Mesothelial cell of epicardium (in vitro differentiated cells): ENCODE data around the gene MTF1. TPM values are rescaled to one million over a fixed set of nuclear protein-coding genes. Genes with fewer than 3 reads are reported as not detected.

ENCODE experiments used
- DNase-seq, 2 experiments: peaks; one replicate each; pipeline ENCODE4 v3.0.0; 2021; ENCODE audit warnings: low spot score in 2 of 2; ENCODE audit not compliant: unreplicated experiment in 2 of 2
- H3K27ac Mint-ChIP-seq: 2 replicates; pipeline ENCODE4 v1.8.0; 2021; ENCODE audit warnings: mixed read lengths
- H3K27me3 Mint-ChIP-seq: 2 replicates; pipeline ENCODE4 v1.8.0; 2021; ENCODE audit warnings: low read depth, mixed read lengths
- H3K36me3 Mint-ChIP-seq: 2 replicates; pipeline ENCODE4 v1.8.0; 2021; ENCODE audit warnings: mixed read lengths
- H3K4me1 Mint-ChIP-seq: 2 replicates; pipeline ENCODE4 v1.8.0; 2021; ENCODE audit warnings: mixed read lengths
- H3K4me3 Mint-ChIP-seq: 2 replicates; pipeline ENCODE4 v1.8.0; 2021; ENCODE audit warnings: mild to moderate bottlenecking, moderate library complexity, mixed read lengths
- H3K9me3 Mint-ChIP-seq: 2 replicates; pipeline ENCODE4 v1.8.0; 2021; ENCODE audit warnings: mixed read lengths
- total RNA-seq: library from RNA; stranded (reverse); gene quantifications from 3 replicates; pipeline ENCODE4 v1.2.1, GENCODE V29; 2021
- TF ChIP-seq, protein P1 (sequence below): fragments of 200-600 bp; sonication (generic); IDR thresholded peaks from one replicate; pipeline ENCODE4 v1.5.0; 2021; ENCODE audit warnings: antibody characterized with exemption; ENCODE audit not compliant: unreplicated experiment

Gene MTF1
- total RNA-seq, 1 donor from 2014 or later = 14.3 TPM

DNA sequence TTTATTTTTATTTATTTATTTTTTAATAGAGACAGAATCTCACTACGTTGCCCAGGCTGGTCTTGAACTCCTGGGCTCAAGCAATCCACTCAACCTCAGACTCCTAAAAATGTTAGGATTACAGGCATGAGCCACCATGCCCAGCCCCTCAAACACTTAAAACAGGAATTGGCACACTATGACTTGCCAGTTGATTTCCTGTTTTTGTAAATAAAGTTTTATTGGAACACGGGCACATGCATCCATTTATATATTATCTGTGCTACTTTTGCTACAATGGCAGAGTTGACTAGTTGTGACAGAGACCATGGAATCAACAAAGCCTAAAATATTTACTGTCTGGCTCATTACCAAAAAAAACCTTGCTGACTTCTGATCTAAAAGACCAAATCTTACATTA, 35.4 kb downstream of the MTF1 start:
- H3K27me3 Mint-ChIP-seq = no peaks in the 10 kb centered on the region

DNA sequence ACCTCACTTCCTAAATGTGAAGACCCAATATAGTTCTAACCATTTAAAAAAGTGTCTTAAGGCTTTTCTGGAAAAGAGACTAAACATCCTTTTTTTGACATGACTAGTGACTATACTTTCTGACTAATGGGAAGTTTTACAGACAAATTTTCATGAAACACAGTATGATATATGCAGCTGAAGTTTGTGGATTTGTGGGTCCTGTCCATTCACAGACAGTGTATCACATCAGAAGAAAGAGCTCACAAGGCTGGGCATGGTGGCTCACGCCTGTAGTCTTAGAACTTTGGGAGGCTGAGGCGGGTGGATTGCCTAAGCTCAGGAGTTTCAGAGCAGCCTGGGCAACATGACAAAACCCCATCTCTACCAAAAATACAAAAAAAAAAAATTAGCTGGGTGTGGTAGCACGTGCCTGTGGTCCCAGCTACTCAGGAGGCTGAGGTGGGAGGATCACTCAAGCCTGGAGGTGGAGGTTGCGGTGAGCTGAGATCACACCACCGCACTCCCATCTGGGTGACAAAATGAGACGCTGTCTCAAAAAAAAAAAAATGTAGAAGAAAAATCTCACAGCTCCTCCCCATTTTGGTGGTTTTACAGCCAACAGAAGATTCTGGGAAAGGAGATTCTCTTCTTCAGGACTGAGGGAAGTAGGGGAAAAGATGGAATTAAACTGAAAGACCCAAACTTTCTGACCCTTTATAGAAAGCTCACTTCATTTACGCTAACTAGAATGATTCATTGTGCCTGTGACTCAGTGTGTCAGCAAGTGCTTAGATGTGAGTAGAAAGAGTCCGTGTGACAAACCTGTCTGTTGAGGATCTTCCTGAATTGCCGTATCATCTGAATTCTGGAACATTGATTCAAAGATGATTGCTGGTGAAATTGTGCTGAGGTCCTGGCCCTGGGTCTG, 36.2 kb downstream of the MTF1 start:
- H3K9me3 Mint-ChIP-seq = no peaks in the 10 kb centered on the region
- no peak overlapping the region for H3K27ac Mint-ChIP-seq
- H3K36me3 Mint-ChIP-seq = peaks cover 26% of the 10 kb centered on the region
- TF ChIP-seq, protein P1, sequence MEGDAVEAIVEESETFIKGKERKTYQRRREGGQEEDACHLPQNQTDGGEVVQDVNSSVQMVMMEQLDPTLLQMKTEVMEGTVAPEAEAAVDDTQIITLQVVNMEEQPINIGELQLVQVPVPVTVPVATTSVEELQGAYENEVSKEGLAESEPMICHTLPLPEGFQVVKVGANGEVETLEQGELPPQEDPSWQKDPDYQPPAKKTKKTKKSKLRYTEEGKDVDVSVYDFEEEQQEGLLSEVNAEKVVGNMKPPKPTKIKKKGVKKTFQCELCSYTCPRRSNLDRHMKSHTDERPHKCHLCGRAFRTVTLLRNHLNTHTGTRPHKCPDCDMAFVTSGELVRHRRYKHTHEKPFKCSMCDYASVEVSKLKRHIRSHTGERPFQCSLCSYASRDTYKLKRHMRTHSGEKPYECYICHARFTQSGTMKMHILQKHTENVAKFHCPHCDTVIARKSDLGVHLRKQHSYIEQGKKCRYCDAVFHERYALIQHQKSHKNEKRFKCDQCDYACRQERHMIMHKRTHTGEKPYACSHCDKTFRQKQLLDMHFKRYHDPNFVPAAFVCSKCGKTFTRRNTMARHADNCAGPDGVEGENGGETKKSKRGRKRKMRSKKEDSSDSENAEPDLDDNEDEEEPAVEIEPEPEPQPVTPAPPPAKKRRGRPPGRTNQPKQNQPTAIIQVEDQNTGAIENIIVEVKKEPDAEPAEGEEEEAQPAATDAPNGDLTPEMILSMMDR = no peak
- no peak for DNase-seq
- H3K4me1 Mint-ChIP-seq = no peaks in the 10 kb centered on the region
- H3K4me3 Mint-ChIP-seq = no peak overlapping the region
- H3K27me3 Mint-ChIP-seq = no peaks in the 10 kb centered on the region

More for the DNA sequence above, 35.4 kb downstream of the MTF1 start:
- no peaks in the 10 kb centered on the region for H3K4me1 Mint-ChIP-seq
- no peak overlapping the region for H3K27ac Mint-ChIP-seq
- TF ChIP-seq, protein P1 = no peak
- H3K36me3 Mint-ChIP-seq = peaks cover 26% of the 10 kb centered on the region
- no peaks in the 10 kb centered on the region for H3K9me3 Mint-ChIP-seq
- no peak for DNase-seq
- no peak overlapping the region for H3K4me3 Mint-ChIP-seq

DNA sequence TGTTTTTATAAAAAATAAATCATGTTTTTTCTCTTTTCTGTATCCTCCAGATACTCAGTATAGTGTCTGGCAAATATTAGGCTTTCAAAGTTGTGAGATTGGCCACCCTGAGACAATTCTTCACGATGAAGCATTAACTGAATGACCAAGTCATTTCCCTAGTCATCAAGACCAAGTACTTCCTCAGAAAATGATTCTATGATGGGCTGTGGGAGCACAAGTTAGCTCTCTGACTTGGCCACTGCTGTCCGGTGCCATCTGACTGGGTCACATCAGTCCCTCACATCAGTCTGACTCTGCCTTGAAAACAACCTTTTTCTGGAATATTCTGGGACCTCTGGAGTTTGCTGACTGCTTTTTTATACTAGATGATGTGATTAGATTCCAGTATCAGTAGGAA, 37.9 kb downstream of the MTF1 start:
- Mint-ChIP-seq H3K4me3 (no peak overlapping the region), H3K27ac (no peak overlapping the region), H3K9me3 (no peaks in the 10 kb centered on the region), H3K27me3 (no peaks in the 10 kb centered on the region), H3K4me1 (no peaks in the 10 kb centered on the region), H3K36me3 (peaks cover 19% of the 10 kb centered on the region)
- TF ChIP-seq, protein P1 = no peak
- no peak for DNase-seq

DNA sequence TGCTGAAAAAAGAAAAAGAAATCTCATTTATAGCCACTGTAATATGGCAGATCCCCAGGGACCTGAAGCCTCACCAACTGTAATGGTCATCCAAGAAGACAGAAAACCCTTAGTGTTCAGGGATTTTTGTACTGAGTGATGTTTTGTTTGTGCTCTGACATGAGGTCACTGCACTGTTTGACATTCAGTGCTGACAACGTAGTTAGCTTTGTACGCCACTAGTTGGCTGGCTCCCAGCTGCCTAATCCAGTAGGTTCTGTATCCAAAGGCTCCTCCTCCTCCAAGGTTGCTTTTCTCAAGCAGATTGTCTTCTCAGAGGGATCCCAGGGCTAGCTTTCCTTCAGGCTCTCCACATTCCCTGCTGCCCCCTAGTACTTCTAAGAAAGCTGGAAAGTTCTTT, 41.9 kb downstream of the MTF1 start:
- TF ChIP-seq, protein P1 = no peak
- Mint-ChIP-seq H3K4me3 (no peak overlapping the region), H3K27me3 (no peaks in the 10 kb centered on the region), H3K36me3 (peaks cover 17% of the 10 kb centered on the region), H3K4me1 (no peaks in the 10 kb centered on the region), H3K27ac (no peak overlapping the region), H3K9me3 (no peaks in the 10 kb centered on the region)
- no peak for DNase-seq

DNA sequence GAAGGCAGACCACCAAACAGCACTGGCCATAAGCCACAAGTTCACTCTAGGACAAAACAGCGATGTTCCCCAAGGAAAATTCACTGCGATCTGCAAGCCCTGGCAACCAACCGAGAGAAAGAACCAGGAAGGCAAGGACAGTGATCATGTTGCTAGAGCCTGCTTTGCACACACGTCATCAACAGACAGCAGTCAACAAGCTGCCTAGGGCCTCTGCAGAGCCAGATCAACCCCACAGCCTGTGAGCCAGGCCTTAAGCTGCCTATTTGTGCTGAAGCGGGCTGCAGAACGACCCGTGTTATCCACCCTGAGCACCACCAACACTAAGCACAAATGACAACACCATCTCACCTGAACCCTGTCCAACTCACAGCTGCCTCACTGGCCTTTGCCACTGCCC, 45.1 kb downstream of the MTF1 start:
- no peak overlapping the region for H3K27ac Mint-ChIP-seq
- TF ChIP-seq, protein P1 = no peak
- H3K4me1 Mint-ChIP-seq = peaks cover 1% of the 10 kb centered on the region
- H3K9me3 Mint-ChIP-seq = no peaks in the 10 kb centered on the region
- H3K36me3 Mint-ChIP-seq = peaks cover 2% of the 10 kb centered on the region
- DNase-seq = no peak
- H3K4me3 Mint-ChIP-seq = no peak overlapping the region
- H3K27me3 Mint-ChIP-seq = no peaks in the 10 kb centered on the region
